Right cardiac atrium (tissue), 5 donors: ENCODE results near the gene RNF149. TPM values are rescaled to one million over a fixed set of nuclear protein-coding genes. Genes with fewer than 3 reads are reported as not detected.

Experiments used
- ATAC-seq, 2 donors: fragments of 200-7000 bp; cut with Tn5 transposase; one replicate each; pipeline versions ENCODE4 v1.8.0 to v1.9.1; 2020; ENCODE audit warnings: moderate library complexity in 2 of 2, mild to moderate bottlenecking in 1 of 2
- DNase-seq, 3 donors: peaks; one replicate each; pipeline ENCODE4 v3.0.0-alpha.2; 2020
- H3K27ac ChIP-seq: one replicate; pipeline ENCODE4 v1.5.1; 2013; ENCODE audit warnings: mild to moderate bottlenecking, low read length, control low read depth, moderate library complexity
- H3K27me3 ChIP-seq: one replicate; pipeline ENCODE4 v1.6.1; 2013; ENCODE audit not compliant: control insufficient read depth, insufficient read depth
- H3K4me1 ChIP-seq: one replicate; pipeline ENCODE4 v1.6.1; 2013; ENCODE audit warnings: low read length; ENCODE audit not compliant: control insufficient read depth, insufficient read depth
- H3K4me3 ChIP-seq: one replicate; pipeline ENCODE4 v1.5.1; 2013; ENCODE audit warnings: low read length, control low read depth
- H3K9me3 ChIP-seq: one replicate; pipeline ENCODE4 v1.6.1; 2013; ENCODE audit warnings: low read length; ENCODE audit not compliant: control insufficient read depth
- WGBS: extraction: QIAGEN DNeasy Blood & Tissue Kit; methylation state at CpG from one replicate; pipeline ENCODE4 v1.1.7; 2013; 5-methylcytosine and 5-hydroxymethylcytosine counted together
- intact Hi-C, 4 donors: fragments of 100-400 bp; cut with DNase I; formaldehyde crosslinking; loops; one replicate each; pipeline versions ENCODE4 v1.11.0 to v1.14.0; 2022 to 2023
- polyA plus RNA-seq: library from polyadenylated mRNA; stranded (reverse); fragments of 200-250 nt; gene quantifications from one replicate; pipeline ENCODE4 v1.2.3, GENCODE V29; 2013
- total RNA-seq, 4 donors: library from RNA; stranded (reverse); fragmentation: NEBNext Ultra II Directional; extraction: Animal tissue kit (Norgen Biotek cat#: 25700); gene quantifications; one replicate each; pipeline ENCODE4 v1.2.1, GENCODE V29; 2021
- donor health status: healthy with polysubstance abuse.
- donor health status: DM: no; HTN: yes; CAD: no.
- donor health status: DM: no; HTN: no; CAD: no.
- donor health status: DM: no; HTN: yes; CAD: no; lungs with severe emphysema.
- donor health status: DM: yes; HTN: yes; CAD: no.

The RNF149 gene
- total and polyA plus RNA-seq, 5 donors = 18.0 to 40.6 (median 22.7) TPM

DNA sequence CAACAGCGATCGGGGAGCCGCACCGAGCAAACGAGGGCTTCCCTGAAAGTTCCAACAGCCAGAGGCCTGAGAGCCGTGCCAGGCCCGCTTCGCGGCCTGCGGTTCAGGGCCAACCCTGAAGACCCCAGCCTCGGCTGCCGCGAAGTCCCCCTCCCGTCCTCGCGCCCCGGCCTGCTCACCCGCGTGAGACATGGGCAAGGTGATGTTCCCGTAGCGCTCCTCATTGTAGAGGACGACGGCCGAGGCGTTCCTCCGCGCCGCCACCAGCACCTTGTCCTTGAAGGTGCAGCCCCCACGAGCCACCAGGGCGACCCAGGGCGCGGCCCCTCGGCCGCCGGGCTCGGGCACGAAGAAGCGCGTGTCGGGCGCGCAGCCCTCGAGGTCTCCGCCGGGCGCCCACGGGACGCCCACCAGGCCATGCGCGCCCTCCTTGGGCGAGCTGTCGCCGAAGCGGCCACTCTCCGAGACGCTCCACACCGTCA is 510 bp downstream of the RNF149 start:
- intact Hi-C loops = no loop called here
- DNase-seq (peak in 2 of 3 donors; percentile 38 to 72), ATAC-seq (peak in 1 of 2 donors; percentile 8)
- peaks cover 13% of the 10 kb centered on the region for H3K4me1 ChIP-seq
- H3K4me3 ChIP-seq = peak overlapping the region; percentile 70
- H3K9me3 ChIP-seq = no peaks in the 10 kb centered on the region
- H3K27me3 ChIP-seq = no peaks in the 10 kb centered on the region
- 1% methylated on average over 57 of the region's 57 CpGs for WGBS
- peak overlapping the region; percentile 71 for H3K27ac ChIP-seq

DNA sequence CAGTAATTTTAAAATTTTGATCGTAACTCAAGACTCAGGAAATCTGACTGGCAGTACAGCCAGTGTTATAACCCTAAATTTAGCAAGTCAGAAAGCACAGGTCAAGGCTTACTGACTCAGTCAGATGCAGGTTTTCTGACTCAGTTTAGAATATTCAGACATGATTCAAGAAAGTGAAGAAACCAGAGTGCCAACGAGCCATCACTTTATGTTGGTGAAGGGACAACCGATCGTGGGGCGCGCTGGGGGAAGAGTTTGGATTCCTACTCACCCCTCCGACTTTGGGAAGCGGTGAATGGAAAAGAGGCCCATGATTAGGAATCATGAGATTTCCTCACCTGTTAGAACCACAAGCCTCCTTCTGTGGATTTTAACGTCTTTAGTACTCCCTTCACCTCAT is 998 bp downstream of the RNF149 start:
- H3K4me1 ChIP-seq = peaks cover 15% of the 10 kb centered on the region
- 49% methylated on average over 9 of the region's 9 CpGs for WGBS
- ATAC-seq (no peak), DNase-seq (no peak)
- peak overlapping the region; percentile 70 for H3K4me3 ChIP-seq
- H3K9me3 ChIP-seq = no peaks in the 10 kb centered on the region
- intact Hi-C loops = no loop called here
- H3K27me3 ChIP-seq = no peaks in the 10 kb centered on the region
- peak overlapping the region; percentile 71 for H3K27ac ChIP-seq

DNA sequence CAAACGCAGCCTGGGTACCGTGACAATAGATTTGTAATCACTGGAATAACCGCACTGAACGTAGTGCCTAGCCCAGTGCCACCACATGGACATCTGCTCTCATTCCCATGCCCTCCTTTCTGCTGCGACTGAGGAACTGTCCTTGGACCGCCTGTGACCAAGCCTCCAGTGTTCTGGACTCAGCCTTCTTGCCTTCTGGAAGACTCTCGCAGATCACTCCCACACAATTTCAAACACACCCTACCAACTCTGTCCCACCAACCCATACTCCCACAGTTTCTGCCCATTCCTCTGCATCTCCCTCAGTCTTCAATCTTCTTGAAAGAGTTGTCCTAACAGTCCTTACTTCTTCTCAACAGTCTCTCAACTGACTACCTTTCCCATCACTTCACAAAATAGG is 2.1 kb downstream of the RNF149 start:
- H3K27me3 ChIP-seq = no peaks in the 10 kb centered on the region
- 36% methylated on average over 7 of the region's 7 CpGs for WGBS
- H3K4me3 ChIP-seq = peak overlapping the region; percentile 70
- peaks cover 16% of the 10 kb centered on the region for H3K4me1 ChIP-seq
- no peaks in the 10 kb centered on the region for H3K9me3 ChIP-seq
- no peak for DNase-seq
- intact Hi-C loops = no loop called here
- no peak for ATAC-seq
- H3K27ac ChIP-seq = peak overlapping the region; percentile 14

DNA sequence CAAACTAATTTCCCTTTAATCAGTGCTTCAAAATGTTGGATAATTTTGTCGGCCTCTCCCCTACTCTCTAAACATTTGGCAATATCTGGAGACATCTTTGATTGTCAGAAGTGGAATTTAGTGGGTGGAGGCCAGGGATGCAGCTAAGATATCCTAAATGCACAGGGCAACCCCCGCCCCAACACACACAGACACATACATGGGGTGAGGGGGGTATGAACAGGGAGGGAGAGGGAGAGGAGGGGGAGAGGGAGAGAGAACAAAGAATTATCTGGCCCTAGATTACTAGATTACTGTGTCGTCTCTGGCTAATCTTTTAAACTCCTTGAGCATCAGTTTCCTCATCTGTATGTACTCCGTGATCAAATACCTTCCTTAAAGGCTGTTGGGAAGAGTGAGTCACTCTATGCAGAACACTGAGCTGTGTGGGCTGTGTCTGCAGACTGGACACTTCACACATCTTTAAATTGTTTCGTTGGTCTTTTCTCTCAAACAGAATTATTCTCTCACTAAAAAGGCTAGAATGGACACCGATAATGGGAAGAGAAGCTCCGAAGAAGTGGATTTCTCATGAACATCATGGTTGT is 2.9 kb downstream of the RNF149 start:
- 61% methylated on average over 7 of the region's 7 CpGs for WGBS
- DNase-seq (no peak), ATAC-seq (no peak)
- Histone ChIP-seq H3K27me3 (no peaks in the 10 kb centered on the region), H3K4me3 (peak overlapping the region; percentile 70), H3K4me1 (peaks cover 19% of the 10 kb centered on the region), H3K27ac (peak overlapping the region; percentile 6), H3K9me3 (no peaks in the 10 kb centered on the region)
- intact Hi-C loops = no loop called here

DNA sequence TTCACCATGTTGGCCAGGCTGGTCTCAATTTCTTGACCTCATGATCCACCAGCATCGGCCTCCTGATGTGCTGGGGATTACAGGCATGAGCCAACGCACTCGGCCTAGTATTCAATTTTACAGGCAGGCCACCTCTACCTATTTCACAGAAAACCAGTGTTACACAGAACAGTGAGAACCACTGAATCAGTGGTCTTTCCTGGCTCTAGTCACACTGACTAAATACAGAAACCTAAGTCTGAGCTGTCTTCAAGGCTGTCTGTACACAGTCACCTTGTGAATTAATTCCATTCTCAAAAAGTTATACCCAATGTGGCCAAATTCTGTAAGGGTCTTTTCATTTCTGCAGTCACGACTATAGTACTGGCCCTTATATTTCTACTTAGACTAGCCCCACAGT is 3.5 kb downstream of the RNF149 start:
- no peak overlapping the region for H3K27ac ChIP-seq

DNA sequence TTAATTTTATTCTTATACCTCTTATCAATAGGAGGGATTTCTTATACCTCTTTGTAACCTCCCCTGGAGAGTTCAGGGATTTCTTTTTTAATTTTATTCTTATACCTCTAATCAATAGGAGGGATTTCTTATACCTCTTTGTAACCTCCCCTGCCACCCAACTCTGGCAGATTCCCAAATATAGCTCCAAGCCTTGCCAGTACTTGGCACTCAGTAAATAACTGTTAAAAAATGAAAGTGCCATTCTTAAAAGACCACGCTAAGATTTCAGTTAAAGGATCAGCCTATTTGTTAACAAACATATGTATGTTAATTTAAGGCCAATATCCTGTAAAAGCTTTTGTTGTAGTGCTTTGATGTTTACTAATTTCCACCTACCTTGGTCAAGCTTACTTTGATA is 4.8 kb downstream of the RNF149 start:
- 92% methylated on average over 1 of the region's 1 CpG for WGBS
- DNase-seq (no peak), ATAC-seq (no peak)
- H3K4me3 ChIP-seq = no peak overlapping the region
- intact Hi-C loops = no loop called here
- no peak overlapping the region for H3K27ac ChIP-seq
- H3K9me3 ChIP-seq = no peaks in the 10 kb centered on the region
- peaks cover 24% of the 10 kb centered on the region for H3K4me1 ChIP-seq
- no peaks in the 10 kb centered on the region for H3K27me3 ChIP-seq

More for the DNA sequence above, 3.5 kb downstream of the RNF149 start:
- no peaks in the 10 kb centered on the region for H3K9me3 ChIP-seq
- H3K4me1 ChIP-seq = peaks cover 19% of the 10 kb centered on the region
- DNase-seq (no peak), ATAC-seq (no peak)
- WGBS = 80% methylated on average over 4 of the region's 4 CpGs
- intact Hi-C loops = no loop called here
- H3K4me3 ChIP-seq = peak overlapping the region; percentile 4
- no peaks in the 10 kb centered on the region for H3K27me3 ChIP-seq

DNA sequence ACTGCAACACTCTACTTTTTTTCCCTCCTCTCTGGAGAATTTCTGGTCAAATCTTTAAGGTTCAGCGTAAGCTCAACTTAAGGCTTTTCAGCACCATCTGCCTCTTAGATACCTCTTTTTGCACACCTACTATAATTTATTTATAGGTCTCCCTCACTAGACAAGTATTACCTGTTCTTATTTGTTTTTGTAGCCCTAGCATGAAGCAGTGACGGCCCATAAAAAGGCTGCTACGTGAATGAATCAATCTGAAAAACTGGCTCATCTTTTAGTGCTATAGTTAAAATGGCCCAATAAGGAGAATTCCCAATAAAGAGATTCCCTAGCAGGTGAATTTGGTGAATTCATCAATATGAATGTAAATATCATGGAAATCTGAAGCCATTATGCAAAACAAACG is 6.5 kb downstream of the RNF149 start:
- Histone ChIP-seq H3K4me1 (peaks cover 26% of the 10 kb centered on the region), H3K4me3 (no peak overlapping the region), H3K27ac (no peak overlapping the region), H3K9me3 (no peaks in the 10 kb centered on the region), H3K27me3 (no peaks in the 10 kb centered on the region)
- WGBS = 82% methylated on average over 4 of the region's 4 CpGs
- ATAC-seq (no peak), DNase-seq (no peak)
- intact Hi-C loops = no loop called here

DNA sequence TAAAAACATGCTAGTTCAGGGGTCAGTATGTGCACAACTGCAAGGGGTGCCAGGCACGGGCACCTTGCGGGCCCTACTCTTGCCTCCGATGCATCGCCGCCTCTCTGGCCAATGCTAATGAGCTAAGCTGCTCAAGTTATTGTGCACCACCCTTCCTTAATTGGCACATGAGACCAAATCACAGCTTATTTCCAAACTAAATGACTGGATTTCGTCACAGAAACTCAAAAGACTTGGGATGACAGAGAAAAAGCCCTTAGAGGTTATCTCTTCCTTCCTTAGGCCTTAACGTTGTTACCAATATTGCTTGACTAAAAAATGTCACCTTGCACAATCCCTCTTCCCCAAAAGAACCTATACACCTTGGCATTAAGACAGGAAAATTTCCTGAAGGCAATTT is 7.7 kb downstream of the RNF149 start:
- Histone ChIP-seq H3K9me3 (no peaks in the 10 kb centered on the region), H3K27me3 (no peaks in the 10 kb centered on the region), H3K27ac (no peak overlapping the region), H3K4me1 (peaks cover 23% of the 10 kb centered on the region), H3K4me3 (no peak overlapping the region)
- WGBS = 61% methylated on average over 7 of the region's 7 CpGs
- ATAC-seq (no peak), DNase-seq (no peak)
- intact Hi-C loops = no loop called here

DNA sequence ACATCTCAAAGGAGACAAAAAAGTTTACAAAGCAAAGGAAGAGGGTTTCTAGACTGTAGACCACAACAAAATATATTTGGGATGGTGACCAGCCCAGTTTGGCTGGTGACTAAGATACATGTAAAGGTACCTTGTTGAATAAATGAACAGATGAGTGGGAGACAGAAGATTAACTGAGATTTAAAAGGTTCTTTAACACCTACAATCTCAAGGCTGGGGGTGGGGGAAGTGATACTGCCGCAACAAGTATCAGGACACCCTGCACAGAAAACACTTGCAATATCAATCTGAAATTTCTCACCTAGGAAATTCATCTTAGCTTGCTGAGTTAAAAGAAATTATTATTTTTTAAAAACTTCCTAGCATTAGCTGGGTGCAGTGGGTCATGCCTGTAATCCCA is 8.3 kb downstream of the RNF149 start:
- Histone ChIP-seq H3K27me3 (no peaks in the 10 kb centered on the region), H3K27ac (no peak overlapping the region), H3K9me3 (no peaks in the 10 kb centered on the region), H3K4me1 (peaks cover 21% of the 10 kb centered on the region), H3K4me3 (no peak overlapping the region)
- WGBS = 75% methylated on average over 1 of the region's 1 CpG
- no peak for ATAC-seq
- intact Hi-C loops = no loop called here
- no peak for DNase-seq

DNA sequence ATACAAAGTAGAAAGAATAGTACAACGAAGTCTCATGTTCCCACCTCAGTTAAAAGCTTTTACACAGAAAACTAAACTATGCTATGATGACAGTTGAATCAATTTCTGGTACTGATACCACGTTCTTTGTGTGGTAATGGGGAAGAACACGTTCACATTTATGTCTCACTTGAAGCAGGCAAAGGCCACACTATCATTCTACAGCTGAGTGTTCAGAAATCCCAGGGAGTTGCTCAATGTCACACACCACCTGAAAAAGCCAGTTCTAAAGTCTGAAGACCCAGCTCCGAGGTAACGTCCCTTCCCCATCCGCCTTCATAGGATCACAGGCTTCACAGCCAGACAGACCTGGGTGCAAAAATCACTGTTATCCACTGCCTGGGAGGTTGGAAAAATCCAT is 8.9 kb downstream of the RNF149 start:
- WGBS = 55% methylated on average over 6 of the region's 6 CpGs
- no peak for DNase-seq
- Histone ChIP-seq H3K4me1 (peaks cover 18% of the 10 kb centered on the region), H3K4me3 (no peak overlapping the region), H3K27ac (no peak overlapping the region), H3K9me3 (no peaks in the 10 kb centered on the region), H3K27me3 (no peaks in the 10 kb centered on the region)
- ATAC-seq = peak in 1 of 2 donors; percentile 20
- intact Hi-C loops = no loop called here

DNA sequence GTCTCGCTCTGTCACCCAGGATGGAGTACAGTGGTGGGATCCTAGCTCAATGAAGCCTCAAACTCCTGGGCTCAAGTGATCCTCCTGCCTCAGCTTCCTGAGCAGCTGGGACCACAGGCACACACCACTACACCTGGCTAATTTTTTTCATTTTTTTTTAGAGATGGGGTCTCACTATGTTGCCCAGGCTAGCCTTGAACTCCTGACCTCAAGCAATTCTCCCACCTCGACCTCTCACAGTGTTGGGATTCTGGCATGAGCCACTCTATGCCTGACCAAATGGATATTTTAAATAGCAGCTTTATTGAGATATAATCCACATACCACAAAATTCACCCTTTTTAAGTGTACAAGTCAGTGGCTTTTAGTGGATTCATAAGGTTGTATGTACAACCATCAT is 11.1 kb downstream of the RNF149 start:
- intact Hi-C loops = no loop called here
- WGBS = 88% methylated on average over 2 of the region's 2 CpGs
- H3K27ac ChIP-seq = no peak overlapping the region
- H3K9me3 ChIP-seq = no peaks in the 10 kb centered on the region
- DNase-seq (no peak), ATAC-seq (no peak)
- peaks cover 14% of the 10 kb centered on the region for H3K4me1 ChIP-seq
- H3K4me3 ChIP-seq = no peak overlapping the region
- no peaks in the 10 kb centered on the region for H3K27me3 ChIP-seq

DNA sequence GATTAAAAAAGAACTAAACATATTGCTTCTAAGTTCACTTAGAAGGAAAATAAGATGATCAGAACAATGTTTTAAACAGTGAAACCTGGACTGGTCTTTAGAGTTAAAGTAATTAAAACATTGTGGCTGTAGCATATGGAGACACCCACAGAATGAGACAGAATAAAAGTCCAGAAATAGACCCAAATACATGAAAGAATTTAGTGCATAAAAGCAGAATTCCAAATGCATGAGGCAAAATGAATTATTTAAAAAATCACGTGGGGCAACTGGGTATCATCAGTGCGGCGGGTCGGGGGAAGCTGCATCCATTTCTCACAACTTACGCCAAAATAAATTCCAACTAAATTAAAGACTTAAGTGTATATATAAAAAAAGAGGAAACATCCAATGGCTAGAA is 12.1 kb downstream of the RNF149 start:
- no peaks in the 10 kb centered on the region for H3K9me3 ChIP-seq
- H3K4me1 ChIP-seq = peaks cover 14% of the 10 kb centered on the region
- intact Hi-C loops = no loop called here
- no peak for DNase-seq
- H3K27me3 ChIP-seq = no peaks in the 10 kb centered on the region
- H3K4me3 ChIP-seq = no peak overlapping the region
- no peak overlapping the region for H3K27ac ChIP-seq
- WGBS = 84% methylated on average over 5 of the region's 5 CpGs
- no peak for ATAC-seq
